PC-3 (cell line): ENCODE measurements around the gene IQSEC3.

Experiments
- EZH2 ChIP-seq: fragments of 300-600 bp; sonication (generic); IDR thresholded peaks from one replicate; pipeline ENCODE4 v1.6.1; 2017; ENCODE audit warnings: antibody characterized with exemption, mild to moderate bottlenecking, low read length; ENCODE audit not compliant: unreplicated experiment
- TF ChIP-seq, protein P1 (sequence below): fragments of 300-600 bp; sonication (generic); conservative IDR thresholded peaks from 2 replicates; pipeline ENCODE4 v1.5.1; 2017; ENCODE audit warnings: antibody characterized with exemption, low read depth, mild to moderate bottlenecking, low read length

DNA sequence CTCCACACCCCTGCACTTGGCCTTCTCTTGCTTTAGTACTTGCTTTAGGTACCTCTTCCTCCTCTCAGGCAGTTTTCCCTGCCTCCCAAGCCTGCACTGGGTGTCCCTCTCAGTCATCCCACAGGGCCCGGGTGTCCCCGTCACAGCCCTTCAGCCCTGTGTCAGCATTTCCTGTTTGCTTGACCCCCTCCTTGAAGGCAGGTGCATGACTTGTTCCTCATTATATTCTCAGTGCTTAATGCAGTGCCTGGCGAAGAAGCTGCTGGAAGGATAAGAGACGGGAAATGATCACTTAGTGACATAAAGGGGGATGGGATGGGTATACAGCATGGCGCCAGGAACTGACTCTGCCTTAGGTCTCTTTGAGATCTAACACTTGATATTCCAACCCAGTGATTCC is 61.5 kb downstream of the IQSEC3 start:
- TF ChIP-seq, protein P1, sequence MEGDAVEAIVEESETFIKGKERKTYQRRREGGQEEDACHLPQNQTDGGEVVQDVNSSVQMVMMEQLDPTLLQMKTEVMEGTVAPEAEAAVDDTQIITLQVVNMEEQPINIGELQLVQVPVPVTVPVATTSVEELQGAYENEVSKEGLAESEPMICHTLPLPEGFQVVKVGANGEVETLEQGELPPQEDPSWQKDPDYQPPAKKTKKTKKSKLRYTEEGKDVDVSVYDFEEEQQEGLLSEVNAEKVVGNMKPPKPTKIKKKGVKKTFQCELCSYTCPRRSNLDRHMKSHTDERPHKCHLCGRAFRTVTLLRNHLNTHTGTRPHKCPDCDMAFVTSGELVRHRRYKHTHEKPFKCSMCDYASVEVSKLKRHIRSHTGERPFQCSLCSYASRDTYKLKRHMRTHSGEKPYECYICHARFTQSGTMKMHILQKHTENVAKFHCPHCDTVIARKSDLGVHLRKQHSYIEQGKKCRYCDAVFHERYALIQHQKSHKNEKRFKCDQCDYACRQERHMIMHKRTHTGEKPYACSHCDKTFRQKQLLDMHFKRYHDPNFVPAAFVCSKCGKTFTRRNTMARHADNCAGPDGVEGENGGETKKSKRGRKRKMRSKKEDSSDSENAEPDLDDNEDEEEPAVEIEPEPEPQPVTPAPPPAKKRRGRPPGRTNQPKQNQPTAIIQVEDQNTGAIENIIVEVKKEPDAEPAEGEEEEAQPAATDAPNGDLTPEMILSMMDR, result no peak
- TF ChIP-seq EZH2, result no peak
